ENCODE data around the gene GADD45GIP1. TPM values are rescaled to one million over a fixed set of nuclear protein-coding genes. Genes with fewer than 3 reads are reported as not detected.

Gene GADD45GIP1
- total and polyA plus RNA-seq, 4 experiments from 2014 or later: 14.7 to 65.1 (median 39.4) TPM

DNA sequence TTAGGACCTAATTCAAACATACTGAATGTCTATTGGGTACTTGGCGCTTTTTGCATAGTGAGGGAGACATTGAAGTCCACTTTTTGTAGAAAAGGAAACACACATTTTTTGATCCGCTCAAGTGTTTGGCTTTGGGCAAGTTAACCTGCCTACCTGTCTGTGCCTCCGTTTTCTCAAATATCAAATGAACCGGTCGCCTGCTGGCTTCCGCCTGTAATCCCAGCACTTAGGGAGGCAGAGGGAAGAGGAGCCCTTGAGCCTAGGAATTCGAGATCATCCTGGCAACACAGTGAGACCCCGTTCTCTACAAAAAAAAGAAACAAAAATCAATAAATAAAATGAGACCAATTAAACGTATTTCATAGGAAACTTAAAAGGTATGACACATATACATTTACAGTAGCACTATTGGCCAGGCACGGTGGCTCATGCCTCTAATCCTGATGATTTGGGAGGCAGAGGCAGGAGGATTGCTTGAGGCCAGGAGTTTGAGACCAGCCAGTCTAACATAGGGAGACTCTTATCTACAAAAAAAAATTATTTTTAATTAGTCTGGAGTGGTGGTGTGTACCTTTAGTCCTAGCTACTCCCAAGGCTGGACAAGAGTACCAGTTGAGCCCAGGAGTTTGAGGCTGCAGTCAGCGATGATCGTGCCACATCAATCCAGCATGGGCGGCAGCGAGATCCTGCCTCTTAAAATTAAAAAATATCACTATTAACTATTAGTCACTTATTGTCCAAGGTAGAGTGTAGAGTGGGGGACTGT lies 10.1 kb downstream of the GADD45GIP1 start:
- peaks cover 44 to 73% of the 10 kb centered on the region in 2 donors for H3K36me3 Mint-ChIP-seq
- H3K4me3 Mint-ChIP-seq: peak overlapping the region; percentile 79 to 91 (median 86)
- H3K4me1 ChIP-seq (ENCODE audit: insufficient read depth, low read length): peaks cover 25% of the 10 kb centered on the region
- ChIA-PET CTCF (ENCODE audit: partially characterized antibody) (interaction anchor here (0.8 to 1.5 kb wide), 3 partner anchors 18 to 62 kb away, joined by 3 to 7 read pairs (median 5); no protein-coding TSS in a partner anchor), POLR2A (ENCODE audit: partially characterized antibody) (interaction anchor here (0.6 to 2.7 kb wide), 8 partner anchors 9 to 156 kb away, joined by 3 to 13 read pairs (median 5); partner anchors contain the start of genes CALR, FARSA, GADD45GIP1 and JUNB)
- no peak for DNase-seq
- peaks cover 57% of the 10 kb centered on the region for H3K36me3 ChIP-seq (ENCODE audit: insufficient read depth, low read length)
- H3K27me3 Mint-ChIP-seq: peaks cover 0 to 2% of the 10 kb centered on the region in 2 donors
- H3K27ac Mint-ChIP-seq: peak overlapping the region; percentile 83 to 99 (median 94)
- H3K27me3 ChIP-seq (ENCODE audit: insufficient read depth, low read length): no peaks in the 10 kb centered on the region
- H3K4me3 ChIP-seq (ENCODE audit: low read length in 2 of 2): peak overlapping the region in 1 of 2 donors; percentile 64
- H3K27ac ChIP-seq (ENCODE audit: low read depth, low read length): peak overlapping the region; percentile 78
- no peaks in the 10 kb centered on the region for H3K9me3 ChIP-seq (ENCODE audit: control insufficient read depth in 1 of 2, low read length in 2 of 2)
- intact Hi-C loops (cut with micrococcal nuclease): loop anchor here (5.0 kb wide), 1 partner anchor 155 kb away; the partner anchor contains the start of gene JUNB
- peaks cover 14 to 52% (median 27%) of the 10 kb centered on the region in 4 donors for H3K4me1 Mint-ChIP-seq
- H3K9me3 Mint-ChIP-seq: peaks cover 0 to 3% (median 0%) of the 10 kb centered on the region in 8 donors

DNA sequence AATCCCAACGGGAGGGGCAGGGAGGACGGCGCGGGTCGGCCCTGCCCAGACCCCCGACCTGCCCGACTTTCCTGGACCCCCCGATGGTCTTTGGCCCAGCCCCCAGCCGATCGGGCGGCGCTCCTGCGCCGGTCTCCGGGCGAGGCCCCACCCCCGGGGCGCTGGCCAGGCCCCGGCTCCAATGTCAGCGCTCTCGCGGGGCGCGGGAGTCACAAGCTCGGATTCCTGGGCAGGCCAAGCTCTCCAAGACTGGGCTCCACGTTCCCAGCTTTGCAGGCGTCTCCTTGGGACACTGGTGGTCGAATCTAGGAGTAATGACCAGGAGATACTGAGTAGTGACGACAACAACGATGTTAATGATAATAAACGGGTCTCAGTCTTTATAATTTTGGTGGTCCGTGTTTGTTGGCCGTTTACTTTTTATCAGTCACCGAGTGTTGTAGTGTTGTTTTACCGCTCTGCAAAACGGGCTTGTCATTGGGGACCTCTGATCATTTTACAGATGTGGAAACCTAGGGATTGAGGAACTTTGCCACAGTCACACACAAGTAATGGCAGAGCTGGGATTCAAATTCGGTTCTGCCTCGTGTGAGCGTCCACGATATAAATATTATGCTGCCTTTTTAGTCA lies 10.8 kb downstream of the GADD45GIP1 start:
- Mint-ChIP-seq H3K4me1 (peaks cover 14 to 52% (median 27%) of the 10 kb centered on the region in 4 donors), H3K36me3 (peaks cover 37 to 69% of the 10 kb centered on the region in 2 donors), H3K27me3 (peaks cover 0 to 2% of the 10 kb centered on the region in 2 donors), H3K4me3 (peak overlapping the region; percentile 79 to 91 (median 86)), H3K9me3 (peaks cover 0 to 3% (median 0%) of the 10 kb centered on the region in 8 donors), H3K27ac (peak overlapping the region; percentile 83 to 99 (median 96))
- intact Hi-C loops (cut with micrococcal nuclease): loop anchor here (5.0 kb wide), 1 partner anchor 154 kb away; the partner anchor contains the start of gene JUNB
- Histone ChIP-seq H3K27ac (ENCODE audit: low read depth, low read length) (peak overlapping the region; percentile 78), H3K9me3 (ENCODE audit: control insufficient read depth in 1 of 2, low read length in 2 of 2) (no peaks in the 10 kb centered on the region), H3K4me1 (ENCODE audit: insufficient read depth, low read length) (peaks cover 25% of the 10 kb centered on the region), H3K4me3 (ENCODE audit: low read length in 2 of 2) (peak overlapping the region in 1 of 2 donors; percentile 64), H3K27me3 (ENCODE audit: insufficient read depth, low read length) (no peaks in the 10 kb centered on the region), H3K36me3 (ENCODE audit: insufficient read depth, low read length) (peaks cover 61% of the 10 kb centered on the region)
- peak in 1 of 5 donors; percentile 43 for DNase-seq
- ChIA-PET POLR2A (ENCODE audit: partially characterized antibody) (interaction anchor here (0.6 to 2.7 kb wide), 5 partner anchors 8 to 32 kb away, joined by 3 to 13 read pairs (median 4); partner anchors contain the start of genes FARSA and GADD45GIP1), CTCF (ENCODE audit: partially characterized antibody) (interaction anchor here (0.8 to 1.3 kb wide), 2 partner anchors 20 to 61 kb away, joined by 3 to 5 read pairs; no protein-coding TSS in a partner anchor)

DNA sequence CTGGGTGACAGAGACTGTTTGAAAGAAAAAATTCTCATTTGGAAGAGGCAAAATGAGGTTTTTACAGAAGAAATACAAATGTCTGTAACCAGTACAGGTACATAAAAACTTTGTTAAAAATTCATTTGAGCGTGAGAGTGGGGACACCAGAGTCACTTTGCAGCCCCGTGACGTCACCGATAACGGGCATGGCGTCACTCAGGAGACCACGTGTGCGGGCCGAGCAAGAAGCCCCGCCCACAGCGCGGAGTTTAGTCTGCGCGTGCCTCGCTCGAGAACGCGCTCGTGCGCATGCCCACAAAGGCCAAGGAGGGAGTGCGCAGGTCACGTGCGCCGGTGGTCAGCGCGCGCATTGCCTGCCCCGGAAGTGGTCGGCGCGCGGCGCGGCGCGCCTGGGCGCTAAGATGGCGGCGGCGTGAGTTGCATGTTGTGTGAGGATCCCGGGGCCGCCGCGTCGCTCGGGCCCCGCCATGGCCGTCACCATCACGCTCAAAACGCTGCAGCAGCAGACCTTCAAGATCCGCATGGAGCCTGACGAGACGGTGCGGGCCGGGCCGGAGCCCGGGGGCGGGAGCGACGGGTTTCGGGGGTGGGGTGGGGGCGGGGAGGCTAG lies 11.4 kb downstream of the GADD45GIP1 start, which contains the start of gene RAD23A:
TSS of gene RAD23A (plus strand) at position 384 of the 613 bp plus-strand sequence. CDS start at position 471, 87 bp downstream.
- Histone ChIP-seq H3K27ac (ENCODE audit: low read depth, low read length) (peak within 1 kb of the TSS; percentile 78), H3K4me3 (ENCODE audit: low read length in 2 of 2) (peak within 1 kb of the TSS in 1 of 2 donors; percentile 64), H3K9me3 (ENCODE audit: control insufficient read depth in 1 of 2, low read length in 2 of 2) (no peaks in the 10 kb centered on the region), H3K4me1 (ENCODE audit: insufficient read depth, low read length) (peaks cover 32% of the 10 kb centered on the region), H3K27me3 (ENCODE audit: insufficient read depth, low read length) (no peaks in the 10 kb centered on the region), H3K36me3 (ENCODE audit: insufficient read depth, low read length) (peaks cover 67% of the 10 kb centered on the region)
- ChIA-PET CTCF (ENCODE audit: partially characterized antibody) (interaction anchor here (0.8 to 1.3 kb wide), 2 partner anchors 20 to 60 kb away, joined by 3 to 5 read pairs; no protein-coding TSS in a partner anchor), POLR2A (ENCODE audit: partially characterized antibody) (interaction anchor here (0.9 to 2.7 kb wide), 4 partner anchors 8 to 31 kb away, joined by 4 to 13 read pairs (median 5); partner anchors contain the start of gene FARSA)
- DNase-seq: peak; percentile 97 to 98 (median 98)
- Mint-ChIP-seq H3K27ac (peak within 1 kb of the TSS; percentile 96 to 99 (median 97)), H3K27me3 (peaks cover 0 to 2% of the 10 kb centered on the region in 2 donors), H3K4me1 (peaks cover 15 to 57% (median 30%) of the 10 kb centered on the region in 4 donors), H3K36me3 (peaks cover 38 to 71% of the 10 kb centered on the region in 2 donors), H3K9me3 (peaks cover 0 to 3% (median 0%) of the 10 kb centered on the region in 8 donors), H3K4me3 (peak within 1 kb of the TSS; percentile 87 to 96 (median 90))
- intact Hi-C loops (cut with micrococcal nuclease): loop anchor here (1.0 to 5.0 kb wide), 4 partner anchors 12 to 153 kb away; partner anchors contain the start of genes FARSA, GADD45GIP1, JUNB and SYCE2

DNA sequence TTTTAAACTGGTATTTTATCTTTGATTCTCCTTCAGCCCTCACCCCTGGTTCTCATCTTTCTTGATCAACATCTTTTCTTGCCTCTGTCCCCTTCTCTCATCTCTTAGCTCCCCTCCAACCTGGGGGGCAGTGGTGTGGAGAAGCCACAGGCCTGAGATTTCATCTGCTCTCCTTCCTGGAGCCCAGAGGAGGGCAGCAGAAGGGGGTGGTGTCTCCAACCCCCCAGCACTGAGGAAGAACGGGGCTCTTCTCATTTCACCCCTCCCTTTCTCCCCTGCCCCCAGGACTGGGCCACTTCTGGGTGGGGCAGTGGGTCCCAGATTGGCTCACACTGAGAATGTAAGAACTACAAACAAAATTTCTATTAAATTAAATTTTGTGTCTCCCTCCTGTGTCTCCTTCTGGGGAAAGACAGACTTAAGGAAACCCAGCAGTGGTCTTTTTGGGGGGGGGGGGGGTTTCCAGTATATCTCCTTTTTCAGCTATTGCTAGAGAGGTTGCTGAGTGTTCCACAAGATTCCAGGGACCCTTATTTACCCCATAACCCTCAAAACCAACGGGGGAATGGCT lies 12.8 kb downstream of the GADD45GIP1 start:
- H3K4me1 Mint-ChIP-seq: peaks cover 26 to 66% (median 42%) of the 10 kb centered on the region in 4 donors
- peaks cover 45% of the 10 kb centered on the region for H3K4me1 ChIP-seq (ENCODE audit: insufficient read depth, low read length)

DNA sequence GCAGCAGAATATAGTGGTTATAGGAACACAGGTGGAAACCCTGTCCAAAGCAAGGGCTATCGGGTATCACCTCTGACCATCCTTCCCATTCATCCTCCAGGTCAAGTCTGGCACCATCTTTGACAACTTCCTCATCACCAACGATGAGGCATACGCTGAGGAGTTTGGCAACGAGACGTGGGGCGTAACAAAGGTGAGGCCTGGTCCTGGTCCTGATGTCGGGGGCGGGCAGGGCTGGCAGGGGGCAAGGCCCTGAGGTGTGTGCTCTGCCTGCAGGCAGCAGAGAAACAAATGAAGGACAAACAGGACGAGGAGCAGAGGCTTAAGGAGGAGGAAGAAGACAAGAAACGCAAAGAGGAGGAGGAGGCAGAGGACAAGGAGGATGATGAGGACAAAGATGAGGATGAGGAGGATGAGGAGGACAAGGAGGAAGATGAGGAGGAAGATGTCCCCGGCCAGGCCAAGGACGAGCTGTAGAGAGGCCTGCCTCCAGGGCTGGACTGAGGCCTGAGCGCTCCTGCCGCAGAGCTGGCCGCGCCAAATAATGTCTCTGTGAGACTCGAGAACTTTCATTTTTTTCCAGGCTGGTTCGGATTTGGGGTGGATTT lies 13.5 kb downstream of the GADD45GIP1 start:
- Mint-ChIP-seq H3K36me3 (peaks cover 43 to 77% of the 10 kb centered on the region in 2 donors), H3K9me3 (peaks cover 0 to 8% (median 0%) of the 10 kb centered on the region in 8 donors), H3K27ac (peak overlapping the region; percentile 53 to 99 (median 77)), H3K4me1 (peaks cover 26 to 73% (median 44%) of the 10 kb centered on the region in 4 donors), H3K27me3 (peaks cover 0 to 2% of the 10 kb centered on the region in 2 donors), H3K4me3 (peak overlapping the region in 4 of 8 donors; percentile 30 to 72 (median 46))
- no peaks in the 10 kb centered on the region for H3K9me3 ChIP-seq (ENCODE audit: control insufficient read depth in 1 of 2, low read length in 2 of 2)
- POLR2A ChIA-PET (ENCODE audit: partially characterized antibody): interaction anchor here (1.3 kb wide), 1 partner anchor 53 kb away, joined by 6 read pairs; the partner anchor contains the start of gene GCDH
- CTCF ChIA-PET (ENCODE audit: partially characterized antibody): interaction anchor here (0.9 kb wide), 1 partner anchor 59 kb away, joined by 3 read pairs; no protein-coding TSS in a partner anchor
- intact Hi-C loops (cut with micrococcal nuclease): no loop called here
- H3K27me3 ChIP-seq (ENCODE audit: insufficient read depth, low read length): no peaks in the 10 kb centered on the region
- peaks cover 47% of the 10 kb centered on the region for H3K4me1 ChIP-seq (ENCODE audit: insufficient read depth, low read length)
- H3K36me3 ChIP-seq (ENCODE audit: insufficient read depth, low read length): peaks cover 60% of the 10 kb centered on the region
- DNase-seq: no peak
- H3K27ac ChIP-seq (ENCODE audit: low read depth, low read length): peak overlapping the region; percentile 35
- no peak overlapping the region for H3K4me3 ChIP-seq (ENCODE audit: low read length in 2 of 2)

More for the DNA sequence above, 12.8 kb downstream of the GADD45GIP1 start:
- POLR2A ChIA-PET (ENCODE audit: partially characterized antibody): interaction anchor here (0.6 to 1.3 kb wide), 2 partner anchors 54 to 1088 kb away, joined by 3 to 6 read pairs; partner anchors contain the start of gene GCDH
- no peak overlapping the region for H3K4me3 Mint-ChIP-seq
- H3K27ac ChIP-seq (ENCODE audit: low read depth, low read length): peak overlapping the region; percentile 78
- peaks cover 42 to 73% of the 10 kb centered on the region in 2 donors for H3K36me3 Mint-ChIP-seq
- no peak for DNase-seq
- H3K27me3 Mint-ChIP-seq: peaks cover 0 to 2% of the 10 kb centered on the region in 2 donors
- intact Hi-C loops (cut with micrococcal nuclease): no loop called here
- H3K9me3 Mint-ChIP-seq: peaks cover 0 to 3% (median 0%) of the 10 kb centered on the region in 8 donors
- H3K27ac Mint-ChIP-seq: peak overlapping the region; percentile 55 to 99 (median 96)
- CTCF ChIA-PET (ENCODE audit: partially characterized antibody): interaction anchor here (0.9 kb wide), 1 partner anchor 59 kb away, joined by 3 read pairs; no protein-coding TSS in a partner anchor
- H3K36me3 ChIP-seq (ENCODE audit: insufficient read depth, low read length): peaks cover 67% of the 10 kb centered on the region
- no peak overlapping the region for H3K4me3 ChIP-seq (ENCODE audit: low read length in 2 of 2)
- no peaks in the 10 kb centered on the region for H3K27me3 ChIP-seq (ENCODE audit: insufficient read depth, low read length)
- H3K9me3 ChIP-seq (ENCODE audit: control insufficient read depth in 1 of 2, low read length in 2 of 2): no peaks in the 10 kb centered on the region
